Neural cell (in vitro differentiated cells): ENCODE data around the gene WNT4. TPM values are rescaled to one million over a fixed set of nuclear protein-coding genes. Genes with fewer than 3 reads are reported as not detected.
A peak's percentile ranks its signal among the peaks of the same experiment; 100 is the strongest.

Experiments used
- H2AFZ ChIP-seq: fragments of 200-600, 300-800 bp; sonication (generic), shearing (Covaris generic); 2 replicates; pipeline ENCODE4 v1.6.0; 2014; ENCODE audit warnings: low read depth, mild to moderate bottlenecking, antibody characterized with exemption, low read length, moderate library complexity
- H3F3A ChIP-seq: fragments of 200-600 bp; shearing (Covaris generic); 2 replicates; pipeline ENCODE4 v1.6.1; 2016; ENCODE audit warnings: mild to moderate bottlenecking, moderate library complexity, mixed read lengths, antibody characterized with exemption, low read length; ENCODE audit not compliant: insufficient read depth, poor library complexity, severe bottlenecking
- H3K27ac ChIP-seq: fragments of 200-600, 300-800 bp; sonication (generic), shearing (Covaris generic); 2 replicates; pipeline ENCODE4 v1.5.1; 2014; ENCODE audit warnings: mild to moderate bottlenecking, low read length, moderate library complexity
- H3K27me3 ChIP-seq: fragments of 300-800, 200-600 bp; sonication (generic), shearing (Covaris generic); 2 replicates; pipeline ENCODE4 v1.6.0; 2014; ENCODE audit warnings: mild to moderate bottlenecking, low read depth, low read length, moderate library complexity; ENCODE audit not compliant: insufficient read depth
- H3K36me3 ChIP-seq: fragments of 300-800, 200-600 bp; sonication (generic), shearing (Covaris generic); 2 replicates; pipeline ENCODE4 v1.5.1; 2014; ENCODE audit warnings: mild to moderate bottlenecking, antibody characterized with exemption, low read length, moderate library complexity; ENCODE audit not compliant: insufficient read depth
- H3K4me2 ChIP-seq: fragments of 300-800, 200-600 bp; sonication (generic), shearing (Covaris generic); 2 replicates; pipeline ENCODE4 v1.6.0; 2014; ENCODE audit warnings: mild to moderate bottlenecking, low read length
- H3K4me3 ChIP-seq: fragments of 300-800, 200-600 bp; sonication (generic), shearing (Covaris generic); 2 replicates; pipeline ENCODE4 v1.5.1; 2014; ENCODE audit warnings: mild to moderate bottlenecking, low read length, moderate library complexity
- H3K79me2 ChIP-seq: fragments of 200-600 bp; shearing (Covaris generic); replicated peaks from 2 replicates; pipeline ENCODE4 v1.6.0; 2014; ENCODE audit warnings: mild to moderate bottlenecking, low read length, moderate library complexity; ENCODE audit not compliant: insufficient read depth
- H3K9ac ChIP-seq: fragments of 300-800, 200-600 bp; sonication (generic), shearing (Covaris generic); 2 replicates; pipeline ENCODE4 v1.6.1; 2016; ENCODE audit warnings: mild to moderate bottlenecking, low read length, mixed read lengths
- H3K9me2 ChIP-seq: fragments of 200-600 bp; shearing (Covaris generic); 2 replicates; pipeline ENCODE4 v1.6.1; 2016; ENCODE audit warnings: mild to moderate bottlenecking, low read length, mixed read lengths; ENCODE audit not compliant: insufficient read depth
- H3K9me3 ChIP-seq: fragments of 200-600, 300-800 bp; sonication (generic), shearing (Covaris generic); 2 replicates; pipeline ENCODE4 v1.6.1; 2016; ENCODE audit warnings: mild to moderate bottlenecking, mixed run types, low read length, moderate library complexity, mixed read lengths
- H4K20me1 ChIP-seq: fragments of 200-600 bp; shearing (Covaris generic); 2 replicates; pipeline ENCODE4 v1.6.1; 2016; ENCODE audit warnings: mild to moderate bottlenecking, mixed run types; ENCODE audit not compliant: insufficient read depth
- CTCF ChIP-seq: fragments of 450-650 bp; IDR thresholded peaks from 2 replicates; pipeline ENCODE4 v1.5.1; 2014; ENCODE audit warnings: antibody characterized with exemption, mild to moderate bottlenecking, moderate library complexity; ENCODE audit not compliant: poor library complexity, severe bottlenecking
- EP300 ChIP-seq: fragments of 450-650 bp; conservative IDR thresholded peaks from 2 replicates; pipeline ENCODE4 v1.6.1; 2014; ENCODE audit warnings: antibody characterized with exemption, mild to moderate bottlenecking, moderate library complexity; ENCODE audit not compliant: poor library complexity, severe bottlenecking
- EZH2 ChIP-seq: fragments of 200-600, 300-800 bp; shearing (Covaris generic), sonication (generic); IDR thresholded peaks from 2 replicates; pipeline ENCODE4 v1.6.1; 2014; ENCODE audit warnings: antibody characterized with exemption, low read length, borderline replicate concordance, mild to moderate bottlenecking; ENCODE audit not compliant: insufficient read depth, poor library complexity, severe bottlenecking
- MXI1 ChIP-seq: fragments of 450-650 bp; conservative IDR thresholded peaks from 2 replicates; pipeline ENCODE4 v1.6.1; 2014; ENCODE audit warnings: antibody characterized with exemption, mild to moderate bottlenecking; ENCODE audit not compliant: poor library complexity, severe bottlenecking
- POLR2AphosphoS5 ChIP-seq: IDR thresholded peaks from 2 replicates; pipeline ENCODE4 v1.6.1; 2012
- RAD21 ChIP-seq: fragments of 450-650 bp; conservative IDR thresholded peaks from 2 replicates; pipeline ENCODE4 v1.6.1; 2014; ENCODE audit warnings: antibody characterized with exemption, mild to moderate bottlenecking, moderate library complexity
- REST ChIP-seq: IDR thresholded peaks from 2 replicates; pipeline ENCODE4 v1.6.1; 2012; ENCODE audit warnings: borderline replicate concordance
- SMC3 ChIP-seq: fragments of 450-650 bp; conservative IDR thresholded peaks from 2 replicates; pipeline ENCODE4 v1.6.1; 2014; ENCODE audit warnings: antibody characterized with exemption, mild to moderate bottlenecking, moderate library complexity; ENCODE audit not compliant: poor library complexity
- TAF1 ChIP-seq: IDR thresholded peaks from 2 replicates; pipeline ENCODE4 v1.6.1; 2012; ENCODE audit warnings: low read depth
- polyA plus RNA-seq: library from polyadenylated mRNA; depleted of rRNA; stranded (reverse); fragments of >200 nt; gene quantifications from 2 replicates; pipeline ENCODE4 v1.2.3, GENCODE V29; 2014

WNT4 gene
- polyA plus RNA-seq, 1 donor from 2014 or later: 5.1 TPM

- TF ChIP-seq SMC3 (no peak), MXI1 (no peak), EP300 (no peak), CTCF (no peak), REST (no peak), RAD21 (no peak), EZH2 (no peak), POLR2AphosphoS5 (no peak), TAF1 (no peak)
- Histone ChIP-seq H3K36me3 (no peaks in the 10 kb centered on the region), H2AFZ (no peak overlapping the region), H3K27me3 (no peaks in the 10 kb centered on the region), H3K9ac (no peak overlapping the region), H3K27ac (peak overlapping the region; percentile 2), H3K9me2 (no peaks in the 10 kb centered on the region), H4K20me1 (peaks cover 21% of the 10 kb centered on the region), H3K79me2 (peaks cover 70% of the 10 kb centered on the region), H3K4me3 (no peak overlapping the region), H3F3A (no peaks in the 10 kb centered on the region), H3K4me2 (no peak overlapping the region), H3K9me3 (no peaks in the 10 kb centered on the region)
Measured at GRCh38 chr1:22078133-22078532, 64.8 kb downstream of the WNT4 start.

DNA sequence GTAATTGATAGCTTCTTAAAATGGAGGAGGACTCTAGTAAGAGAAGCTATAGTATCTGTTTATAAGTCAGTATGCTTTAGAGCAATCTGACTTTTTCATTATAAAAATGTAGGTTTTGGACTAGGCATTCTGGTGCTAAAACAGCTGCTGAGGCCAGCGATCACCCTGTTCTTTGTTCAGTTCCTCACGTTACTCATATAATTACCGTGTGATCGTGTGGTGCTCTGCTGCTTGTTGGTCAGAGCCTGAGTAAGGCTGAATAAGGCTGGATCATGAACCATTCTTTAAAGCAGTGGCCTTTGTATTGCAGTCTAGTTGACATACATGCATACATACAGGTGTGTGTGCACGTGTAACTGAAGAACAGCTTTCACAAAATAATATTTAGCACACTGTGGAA lies 65.2 kb downstream of the WNT4 start:
- Histone ChIP-seq H3K27ac (peak overlapping the region; percentile 2), H3K36me3 (no peaks in the 10 kb centered on the region)

More for the DNA sequence above, 65.2 kb downstream of the WNT4 start:
- H3F3A ChIP-seq: no peaks in the 10 kb centered on the region
- no peaks in the 10 kb centered on the region for H3K9me2 ChIP-seq
- peaks cover 74% of the 10 kb centered on the region for H3K79me2 ChIP-seq
- H3K9ac ChIP-seq: no peak overlapping the region
- H3K4me3 ChIP-seq: no peak overlapping the region
- no peak overlapping the region for H3K4me2 ChIP-seq
- no peak overlapping the region for H2AFZ ChIP-seq
- no peaks in the 10 kb centered on the region for H3K9me3 ChIP-seq
- H4K20me1 ChIP-seq: peaks cover 24% of the 10 kb centered on the region
- H3K27me3 ChIP-seq: no peaks in the 10 kb centered on the region
- TF ChIP-seq REST (no peak), EZH2 (no peak), SMC3 (no peak), CTCF (no peak)
